ENCODE measurements around the gene DDHD1.

The DDHD1 gene

GRCh38 chr14:53001787-53002378 is 151.2 kb downstream of the DDHD1 start:
- no peak for TF ChIP-seq CTCF (IDR thresholded peaks at IDR 0.05; ENCODE audit: insufficient read depth, low read length)
- no peak overlapping the region for H3K27ac ChIP-seq (replicated peaks)
- no peak overlapping the region for H3K4me3 ChIP-seq (replicated peaks; ENCODE audit: insufficient read depth, low read length)
- DNase-seq (ENCODE audit: low read depth in 1 of 2, low spot score in 1 of 2), result no peak
- no peaks in the 10 kb centered on the region for H3K27me3 ChIP-seq (ENCODE audit: insufficient read depth, poor library complexity, severe bottlenecking)

GRCh38 chr14:52998376-52999015 is 154.6 kb downstream of the DDHD1 start:
- TF ChIP-seq SPI1 (IDR thresholded peaks at IDR 0.05; ENCODE audit: borderline replicate concordance, low read depth) (no peak), GABPA (IDR thresholded peaks at IDR 0.05; ENCODE audit: low read depth) (no peak), REST (IDR thresholded peaks at IDR 0.05; ENCODE audit: insufficient replicate concordance, low read depth) (no peak), POLR2AphosphoS5 (IDR thresholded peaks at IDR 0.05; ENCODE audit: low read depth) (no peak), CTCF (IDR thresholded peaks at IDR 0.05; ENCODE audit: insufficient read depth, low read length) (no peak)
- Histone ChIP-seq H3K4me3 (replicated peaks; ENCODE audit: insufficient read depth, low read length) (no peak overlapping the region), H3K27me3 (ENCODE audit: insufficient read depth, poor library complexity, severe bottlenecking) (no peaks in the 10 kb centered on the region), H3K27ac (replicated peaks) (no peak overlapping the region)
- no peak for DNase-seq (ENCODE audit: low read depth in 1 of 2, low spot score in 1 of 2)

- no peak overlapping the region for H3K4me3 ChIP-seq (replicated peaks; ENCODE audit: insufficient read depth, low read length)
- no peak for DNase-seq (ENCODE audit: low read depth in 1 of 2, low spot score in 1 of 2)
- TF ChIP-seq GABPA (IDR thresholded peaks at IDR 0.05; ENCODE audit: low read depth), result no peak
- TF ChIP-seq SPI1 (IDR thresholded peaks at IDR 0.05; ENCODE audit: borderline replicate concordance, low read depth), result no peak
- no peak for TF ChIP-seq POLR2AphosphoS5 (IDR thresholded peaks at IDR 0.05; ENCODE audit: low read depth)
- TF ChIP-seq REST (IDR thresholded peaks at IDR 0.05; ENCODE audit: insufficient replicate concordance, low read depth), result no peak
- TF ChIP-seq CTCF (IDR thresholded peaks at IDR 0.05; ENCODE audit: insufficient read depth, low read length), result no peak
- no peaks in the 10 kb centered on the region for H3K27me3 ChIP-seq (ENCODE audit: insufficient read depth, poor library complexity, severe bottlenecking)
- H3K27ac ChIP-seq (replicated peaks), result no peak overlapping the region
Measured at GRCh38 chr14:52996493-52996892, 156.6 kb downstream of the DDHD1 start.

GRCh38 chr14:52995998-52996397 is 157.1 kb downstream of the DDHD1 start:
- H3K27ac ChIP-seq (replicated peaks), result no peak overlapping the region
- no peak overlapping the region for H3K4me3 ChIP-seq (replicated peaks; ENCODE audit: insufficient read depth, low read length)
- TF ChIP-seq SPI1 (IDR thresholded peaks at IDR 0.05; ENCODE audit: borderline replicate concordance, low read depth) (no peak), REST (IDR thresholded peaks at IDR 0.05; ENCODE audit: insufficient replicate concordance, low read depth) (no peak), POLR2AphosphoS5 (IDR thresholded peaks at IDR 0.05; ENCODE audit: low read depth) (no peak), GABPA (IDR thresholded peaks at IDR 0.05; ENCODE audit: low read depth) (no peak), CTCF (IDR thresholded peaks at IDR 0.05; ENCODE audit: insufficient read depth, low read length) (no peak)
- DNase-seq (ENCODE audit: low read depth in 1 of 2, low spot score in 1 of 2), result no peak
- H3K27me3 ChIP-seq (ENCODE audit: insufficient read depth, poor library complexity, severe bottlenecking), result peaks cover 2% of the 10 kb centered on the region

Data from HL-60 (cell line).